ENCODE data around the gene CLCN2.

- TF ChIP-seq, protein P1, sequence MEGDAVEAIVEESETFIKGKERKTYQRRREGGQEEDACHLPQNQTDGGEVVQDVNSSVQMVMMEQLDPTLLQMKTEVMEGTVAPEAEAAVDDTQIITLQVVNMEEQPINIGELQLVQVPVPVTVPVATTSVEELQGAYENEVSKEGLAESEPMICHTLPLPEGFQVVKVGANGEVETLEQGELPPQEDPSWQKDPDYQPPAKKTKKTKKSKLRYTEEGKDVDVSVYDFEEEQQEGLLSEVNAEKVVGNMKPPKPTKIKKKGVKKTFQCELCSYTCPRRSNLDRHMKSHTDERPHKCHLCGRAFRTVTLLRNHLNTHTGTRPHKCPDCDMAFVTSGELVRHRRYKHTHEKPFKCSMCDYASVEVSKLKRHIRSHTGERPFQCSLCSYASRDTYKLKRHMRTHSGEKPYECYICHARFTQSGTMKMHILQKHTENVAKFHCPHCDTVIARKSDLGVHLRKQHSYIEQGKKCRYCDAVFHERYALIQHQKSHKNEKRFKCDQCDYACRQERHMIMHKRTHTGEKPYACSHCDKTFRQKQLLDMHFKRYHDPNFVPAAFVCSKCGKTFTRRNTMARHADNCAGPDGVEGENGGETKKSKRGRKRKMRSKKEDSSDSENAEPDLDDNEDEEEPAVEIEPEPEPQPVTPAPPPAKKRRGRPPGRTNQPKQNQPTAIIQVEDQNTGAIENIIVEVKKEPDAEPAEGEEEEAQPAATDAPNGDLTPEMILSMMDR (IDR thresholded peaks at IDR 0.05; ENCODE audit: low read length): no peak
- no peak for TF ChIP-seq EZH2 (IDR thresholded peaks at IDR 0.05; ENCODE audit: borderline replicate concordance, low read length)
These were observed 26.1 kb downstream of the CLCN2 start for GRCh38 chr3:184335291-184335660.

All from OCI-LY1 (cell line).